GM12875 (cell line): ENCODE measurements around the gene PHF2.

Experiments used
- H3K4me3 ChIP-seq: one replicate; pipeline ENCODE4 v1.5.1; 2011; ENCODE audit warnings: low read depth, low read length, control low read depth
- CTCF ChIP-seq: IDR thresholded peaks from 2 replicates; pipeline ENCODE4 v1.5.1; 2011; ENCODE audit warnings: low read depth, mild to moderate bottlenecking, control low read depth, inconsistent platforms, low read length, moderate library complexity, borderline replicate concordance; ENCODE audit not compliant: insufficient read depth

Gene PHF2

GRCh38 chr9:93574091-93574899, 2.1 kb upstream of the PHF2 start:
- no peak for TF ChIP-seq CTCF
- H3K4me3 ChIP-seq, result no peak overlapping the region

- TF ChIP-seq CTCF, result no peak
- H3K4me3 ChIP-seq, result peak overlapping the region; percentile 74
Observed at GRCh38 chr9:93574900-93575795, 1.2 kb upstream of the PHF2 start.

GRCh38 chr9:93575796-93576257, 557 bp upstream of the PHF2 start:
- peak overlapping the region; percentile 74 for H3K4me3 ChIP-seq
- no peak for TF ChIP-seq CTCF

GRCh38 chr9:93577078-93577974, 942 bp downstream of the PHF2 start:
- TF ChIP-seq CTCF, result no peak
- peak overlapping the region; percentile 74 for H3K4me3 ChIP-seq

- TF ChIP-seq CTCF, result no peak
- no peak overlapping the region for H3K4me3 ChIP-seq
Observed at GRCh38 chr9:93577975-93578682, 1.7 kb downstream of the PHF2 start.

- no peak overlapping the region for H3K4me3 ChIP-seq
- no peak for TF ChIP-seq CTCF
Observed at GRCh38 chr9:93578844-93579243, 2.5 kb downstream of the PHF2 start.
